Spleen (tissue), 11 donors: ENCODE results near the gene BHLHE40. TPM values are rescaled to one million over a fixed set of nuclear protein-coding genes. Genes with fewer than 3 reads are reported as not detected.

Experiments used
- DNase-seq: peaks from one replicate; pipeline ENCODE4 v3.0.0-alpha.2; 2020
- H3K27ac ChIP-seq, 8 donors: fragments of 200-600 bp; sonication (generic) in 7 of 8; 1 replicate in 4 of 8; 2 replicates in 4 of 8; pipeline versions ENCODE4 v1.5.0 to v1.8.0; 2016 to 2021; ENCODE audit warnings: inconsistent platforms in 4 of 8, mild to moderate bottlenecking in 4 of 8, moderate library complexity in 1 of 8
- H3K27me3 ChIP-seq, 7 donors: fragments of 200-600 bp; sonication (generic) in 6 of 7; replicated peaks in 1 of 7; 1 replicate in 4 of 7; 2 replicates in 3 of 7; pipeline versions ENCODE4 v1.5.0 to v1.8.0; 2016 to 2021; ENCODE audit warnings: inconsistent platforms in 3 of 7, mild to moderate bottlenecking in 1 of 7
- H3K36me3 ChIP-seq, 6 donors: fragments of 200-600 bp; sonication (generic) in 5 of 6; 1 replicate in 4 of 6; 2 replicates in 2 of 6; pipeline versions ENCODE4 v1.5.0 to v1.8.0; 2016 to 2021; ENCODE audit warnings: inconsistent platforms in 2 of 6
- H3K4me1 ChIP-seq, 6 donors: fragments of 200-600 bp; sonication (generic) in 5 of 6; 1 replicate in 3 of 6; 2 replicates in 3 of 6; pipeline versions ENCODE4 v1.5.0 to v1.8.0; 2016 to 2021; ENCODE audit warnings: inconsistent platforms in 3 of 6
- H3K4me3 ChIP-seq, 8 donors: fragments of 200-600 bp; sonication (generic) in 7 of 8; 1 replicate in 4 of 8; 2 replicates in 4 of 8; pipeline versions ENCODE4 v1.5.0 to v1.8.0; 2016 to 2021; ENCODE audit warnings: inconsistent platforms in 4 of 8, mild to moderate bottlenecking in 4 of 8, moderate library complexity in 2 of 8
- H3K9me3 ChIP-seq, 8 donors: fragments of 200-600 bp; sonication (generic) in 7 of 8; 1 replicate in 4 of 8; 2 replicates in 4 of 8; pipeline versions ENCODE4 v1.5.0 to v1.8.0; 2016 to 2021; ENCODE audit warnings: inconsistent platforms in 4 of 8
- POLR2A ChIP-seq, 3 donors: fragments of 450-650 bp; IDR thresholded peaks; one replicate each; pipeline ENCODE4 v1.5.1; 2017; ENCODE audit warnings: antibody characterized with exemption in 3 of 3, mild to moderate bottlenecking in 1 of 3
- POLR2AphosphoS5 ChIP-seq, 3 donors: sonication (generic); formaldehyde crosslinking; IDR thresholded peaks; one replicate each; pipeline ENCODE4 v1.5.1; 2017; ENCODE audit warnings: antibody characterized with exemption in 3 of 3
- WGBS, 5 donors: extraction: QIAGEN DNeasy Blood & Tissue Kit in 3 of 5; methylation state at CpG; one replicate each; pipeline versions ENCODE4 v1.1.5 to v1.1.7; 2013 to 2018; 5-methylcytosine and 5-hydroxymethylcytosine counted together
- intact Hi-C: fragments of 100-400 bp; cut with DNase I; formaldehyde crosslinking; loops from one replicate; pipeline ENCODE4 v1.15.0; 2023; ENCODE audit warnings: low total_unique reads
- polyA plus RNA-seq, 3 donors: library from polyadenylated mRNA; stranded (reverse); fragments of 200-250 nt; gene quantifications; one replicate each; pipeline ENCODE4 v1.2.1, GENCODE V29; 2013
- total RNA-seq, 7 donors: library from RNA; depleted of rRNA in 3 of 7; stranded (reverse); fragments of >200 nt in 3 of 7; fragmentation: NEBNext Ultra II Directional in 4 of 7; extraction: Animal tissue kit (Norgen Biotek cat#: 25700) in 4 of 7; gene quantifications; one replicate each; pipeline versions ENCODE4 v1.1.0 to v1.2.1, GENCODE V29; 2016 to 2021
- TF ChIP-seq, protein P1 (sequence below), 11 experiments: fragments of 200-600 bp in 7 of 11; fragments of 450-650 bp in 4 of 11; sonication (generic) in 4 of 11; IDR thresholded peaks in 8 of 11; conservative IDR thresholded peaks in 3 of 11; 1 replicate in 7 of 11; 2 replicates in 4 of 11; pipeline versions ENCODE4 v1.4.0 to v1.8.0; 2016 to 2021; ENCODE audit warnings: antibody characterized with exemption in 11 of 11, inconsistent platforms in 4 of 11, mild to moderate bottlenecking in 1 of 11
- donor health status: healthy with polysubstance abuse.
- donor health status: DM: no; HTN: no; CAD: no; lungs with moderate emphysema.
- donor health status: DM: no; HTN: no; CAD: no.
- donor health status: Bipolar disorder and iron deficiency.
- donor health status: healthy.
- donor health status: DM: no; HTN: no; CAD: no.
- donor health status: DM: yes; HTN: yes; CAD: no.

BHLHE40 gene
- total and polyA plus RNA-seq, 10 donors, result 11.8 to 108 (median 30.0) TPM

GRCh38 chr3:4994823-4995499, 15.7 kb downstream of the BHLHE40 start:
- Histone ChIP-seq H3K27ac (no peak overlapping the region), H3K36me3 (no peaks in the 10 kb centered on the region), H3K4me3 (no peak overlapping the region), H3K27me3 (no peaks in the 10 kb centered on the region), H3K9me3 (no peaks in the 10 kb centered on the region), H3K4me1 (peaks cover 0 to 23% (median 2%) of the 10 kb centered on the region in 6 donors)
- intact Hi-C loops, result no loop called here
- WGBS, 5 donors, result 78 to 91% (median 80%) methylated on average over 11 of the region's 11 CpGs
- TF ChIP-seq POLR2A (IDR thresholded peaks at IDR 0.05), result no peak
- TF ChIP-seq, protein P1, sequence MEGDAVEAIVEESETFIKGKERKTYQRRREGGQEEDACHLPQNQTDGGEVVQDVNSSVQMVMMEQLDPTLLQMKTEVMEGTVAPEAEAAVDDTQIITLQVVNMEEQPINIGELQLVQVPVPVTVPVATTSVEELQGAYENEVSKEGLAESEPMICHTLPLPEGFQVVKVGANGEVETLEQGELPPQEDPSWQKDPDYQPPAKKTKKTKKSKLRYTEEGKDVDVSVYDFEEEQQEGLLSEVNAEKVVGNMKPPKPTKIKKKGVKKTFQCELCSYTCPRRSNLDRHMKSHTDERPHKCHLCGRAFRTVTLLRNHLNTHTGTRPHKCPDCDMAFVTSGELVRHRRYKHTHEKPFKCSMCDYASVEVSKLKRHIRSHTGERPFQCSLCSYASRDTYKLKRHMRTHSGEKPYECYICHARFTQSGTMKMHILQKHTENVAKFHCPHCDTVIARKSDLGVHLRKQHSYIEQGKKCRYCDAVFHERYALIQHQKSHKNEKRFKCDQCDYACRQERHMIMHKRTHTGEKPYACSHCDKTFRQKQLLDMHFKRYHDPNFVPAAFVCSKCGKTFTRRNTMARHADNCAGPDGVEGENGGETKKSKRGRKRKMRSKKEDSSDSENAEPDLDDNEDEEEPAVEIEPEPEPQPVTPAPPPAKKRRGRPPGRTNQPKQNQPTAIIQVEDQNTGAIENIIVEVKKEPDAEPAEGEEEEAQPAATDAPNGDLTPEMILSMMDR (IDR thresholded peaks at IDR 0.05 in 8 of 11, conservative IDR thresholded peaks at IDR 0.05 in 3 of 11), result no peak
- no peak for TF ChIP-seq POLR2AphosphoS5 (IDR thresholded peaks at IDR 0.05)
- DNase-seq, result no peak

DNA sequence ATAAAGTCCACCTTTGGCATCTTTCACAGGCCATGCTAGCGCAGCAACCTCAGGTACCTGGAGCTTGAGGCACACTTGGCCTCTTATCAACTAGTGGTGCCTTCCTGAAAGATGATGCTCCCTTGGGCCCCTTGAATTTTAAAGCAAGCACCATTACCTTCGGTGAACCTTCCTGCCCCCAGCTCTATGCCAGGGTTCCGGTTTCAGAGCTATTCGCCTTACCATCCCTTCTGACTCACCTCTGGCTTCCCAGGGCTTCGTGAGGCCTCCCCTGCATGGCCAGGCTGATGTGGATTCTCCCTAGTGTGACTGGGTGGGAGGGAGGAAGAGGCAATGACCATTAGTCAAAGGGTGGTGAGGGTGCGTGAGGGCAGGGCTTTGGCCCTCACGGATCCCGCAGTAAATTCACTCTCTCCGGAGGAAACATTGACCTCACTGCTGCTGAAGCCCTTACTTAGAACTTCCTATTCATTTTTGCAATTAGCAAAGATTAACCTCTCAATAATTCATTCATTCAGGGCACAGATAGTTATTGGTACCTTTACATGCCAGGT, 16.3 kb downstream of the BHLHE40 start:
- H3K27ac ChIP-seq, result no peak overlapping the region
- H3K4me1 ChIP-seq, result peaks cover 0 to 17% (median 0%) of the 10 kb centered on the region in 6 donors
- H3K4me3 ChIP-seq, result no peak overlapping the region
- TF ChIP-seq, protein P1 (IDR thresholded peaks at IDR 0.05 in 8 of 11, conservative IDR thresholded peaks at IDR 0.05 in 3 of 11), result no peak
- TF ChIP-seq POLR2A (IDR thresholded peaks at IDR 0.05), result no peak
- no peak for TF ChIP-seq POLR2AphosphoS5 (IDR thresholded peaks at IDR 0.05)
- no peaks in the 10 kb centered on the region for H3K9me3 ChIP-seq
- intact Hi-C loops, result no loop called here
- no peaks in the 10 kb centered on the region for H3K36me3 ChIP-seq
- no peaks in the 10 kb centered on the region for H3K27me3 ChIP-seq
- WGBS, 5 donors, result 81 to 96% (median 87%) methylated on average over 9 of the region's 9 CpGs
- DNase-seq, result no peak

- H3K9me3 ChIP-seq, result no peaks in the 10 kb centered on the region
- DNase-seq, result no peak
- 87 to 94% (median 89%) methylated on average over 8 of the region's 8 CpGs for WGBS, 5 donors
- H3K27ac ChIP-seq, result no peak overlapping the region
- H3K27me3 ChIP-seq, result no peaks in the 10 kb centered on the region
- H3K4me3 ChIP-seq, result no peak overlapping the region
- intact Hi-C loops, result no loop called here
- peaks cover 0 to 14% (median 0%) of the 10 kb centered on the region in 6 donors for H3K4me1 ChIP-seq
- no peak for TF ChIP-seq POLR2A (IDR thresholded peaks at IDR 0.05)
- TF ChIP-seq POLR2AphosphoS5 (IDR thresholded peaks at IDR 0.05), result no peak
- TF ChIP-seq, protein P1 (IDR thresholded peaks at IDR 0.05 in 8 of 11, conservative IDR thresholded peaks at IDR 0.05 in 3 of 11), result no peak
- no peaks in the 10 kb centered on the region for H3K36me3 ChIP-seq
Observed at GRCh38 chr3:4996223-4996765, 17.1 kb downstream of the BHLHE40 start.

DNA sequence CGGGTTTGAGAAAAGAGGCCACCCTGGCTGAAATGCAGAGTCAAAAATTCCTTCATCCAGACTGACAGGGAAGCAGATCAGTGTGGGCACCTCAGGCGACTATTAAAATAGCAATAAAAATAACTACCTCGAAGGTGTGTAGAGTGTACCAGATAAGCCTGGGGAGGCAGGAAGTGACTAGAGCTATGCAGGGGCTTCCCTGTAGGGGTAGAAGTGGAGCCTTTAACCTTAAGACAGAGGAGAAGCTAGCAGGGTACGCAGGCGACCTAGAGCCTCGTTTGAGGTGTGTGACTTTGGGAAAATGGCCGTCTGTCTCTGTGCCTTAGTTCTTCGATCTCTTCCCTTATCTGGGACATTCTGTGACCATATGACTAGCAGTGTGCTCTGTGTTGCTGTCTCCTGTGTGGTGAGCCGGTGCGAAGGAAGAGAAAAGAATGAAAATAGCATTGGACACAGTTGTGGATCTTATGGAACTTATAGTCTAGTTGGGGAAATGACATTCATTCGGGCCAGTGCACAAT, 17.6 kb downstream of the BHLHE40 start:
- Histone ChIP-seq H3K9me3 (no peaks in the 10 kb centered on the region), H3K36me3 (no peaks in the 10 kb centered on the region), H3K27ac (no peak overlapping the region), H3K27me3 (no peaks in the 10 kb centered on the region), H3K4me1 (peaks cover 0 to 14% (median 0%) of the 10 kb centered on the region in 6 donors), H3K4me3 (no peak overlapping the region)
- intact Hi-C loops, result no loop called here
- TF ChIP-seq POLR2AphosphoS5 (IDR thresholded peaks at IDR 0.05) (no peak), POLR2A (IDR thresholded peaks at IDR 0.05) (no peak)
- TF ChIP-seq, protein P1 (IDR thresholded peaks at IDR 0.05 in 8 of 11, conservative IDR thresholded peaks at IDR 0.05 in 3 of 11), result no peak
- WGBS, 5 donors, result 80 to 89% (median 83%) methylated on average over 11 of the region's 11 CpGs
- no peak for DNase-seq
